Upper lobe of left lung (tissue), 6 donors: ENCODE data around the gene SERPINI2. TPM values are rescaled to one million over a fixed set of nuclear protein-coding genes. Genes with fewer than 3 reads are reported as not detected.

Experiments
- ATAC-seq, 2 donors: fragments of 200-7000 bp; cut with Tn5 transposase; one replicate each; pipeline ENCODE4 v1.9.1; 2022; ENCODE audit warnings: mild to moderate bottlenecking in 2 of 2, moderate library complexity in 2 of 2; ENCODE audit not compliant: low FRiP score in 2 of 2
- DNase-seq, 2 donors: peaks; one replicate each; pipeline ENCODE4 v3.0.0-alpha.2; 2019 to 2020
- H3K27ac ChIP-seq, 4 donors: fragments of 200-600 bp; sonication (generic); one replicate each; pipeline ENCODE4 v1.5.1; 2016 to 2019
- H3K27me3 ChIP-seq, 4 donors: fragments of 200-600 bp; sonication (generic); one replicate each; pipeline ENCODE4 v1.5.1; 2017 to 2019
- H3K36me3 ChIP-seq, 4 donors: fragments of 200-600 bp; sonication (generic); one replicate each; pipeline ENCODE4 v1.5.1; 2016 to 2019
- H3K4me1 ChIP-seq, 4 donors: fragments of 200-600 bp; sonication (generic); one replicate each; pipeline ENCODE4 v1.5.1; 2018 to 2019
- H3K4me3 ChIP-seq, 4 donors: fragments of 200-600 bp; sonication (generic); one replicate each; pipeline ENCODE4 v1.5.1; 2017 to 2019; ENCODE audit warnings: mild to moderate bottlenecking in 2 of 4, moderate library complexity in 1 of 4
- H3K9me3 ChIP-seq, 4 donors: fragments of 200-600 bp; sonication (generic); one replicate each; pipeline ENCODE4 v1.5.1; 2018 to 2019
- CTCF ChIP-seq, 6 experiments: fragments of 450-650 bp in 4 of 6; fragments of 200-600 bp in 2 of 6; sonication (generic) in 2 of 6; IDR thresholded peaks; one replicate each; pipeline ENCODE4 v1.5.1; 2016 to 2019; ENCODE audit warnings: antibody characterized with exemption in 6 of 6
- EP300 ChIP-seq, 4 donors: sonication (generic); formaldehyde crosslinking; IDR thresholded peaks; one replicate each; pipeline ENCODE4 v1.5.1; 2017; ENCODE audit warnings: antibody characterized with exemption in 4 of 4, control low read depth in 2 of 4
- POLR2A ChIP-seq, 4 donors: fragments of 450-650 bp; IDR thresholded peaks; one replicate each; pipeline ENCODE4 v1.5.1; 2016 to 2017; ENCODE audit warnings: antibody characterized with exemption in 4 of 4, mild to moderate bottlenecking in 2 of 4
- POLR2AphosphoS5 ChIP-seq, 2 donors: sonication (generic); formaldehyde crosslinking; IDR thresholded peaks; one replicate each; pipeline ENCODE4 v1.5.1; 2017; ENCODE audit warnings: antibody characterized with exemption in 2 of 2
- WGBS, 2 donors: methylation state at CpG; one replicate each; pipeline ENCODE4 v1.1.5; 2017 to 2018; 5-methylcytosine and 5-hydroxymethylcytosine counted together
- total RNA-seq, 6 donors: library from RNA; depleted of rRNA in 4 of 6; stranded (reverse); fragments of >200 nt in 4 of 6; gene quantifications; one replicate each; pipeline versions ENCODE4 v1.1.0 to v1.2.1, GENCODE V29; 2016 to 2021
- donor health status: DM: no; HTN: no; CAD: no; lungs with moderate emphysema.
- donor health status: DM: no; HTN: yes; CAD: no; lungs with severe emphysema.

Gene SERPINI2
- total RNA-seq, 6 donors from 2014 or later = 0.67 to 28.1 (median 1.7) TPM

GRCh38 chr3:167469381-167469780, 4.5 kb downstream of the SERPINI2 start:
- DNase-seq (no peak), ATAC-seq (no peak)
- no peaks in the 10 kb centered on the region for H3K9me3 ChIP-seq
- WGBS, 2 donors = 86 to 89% methylated on average over 3 of the region's 3 CpGs
- no peaks in the 10 kb centered on the region for H3K36me3 ChIP-seq
- TF ChIP-seq CTCF (IDR thresholded peaks at IDR 0.05) = no peak
- no peak for TF ChIP-seq POLR2A (IDR thresholded peaks at IDR 0.05)
- TF ChIP-seq POLR2AphosphoS5 (IDR thresholded peaks at IDR 0.05) = no peak
- H3K27me3 ChIP-seq = no peaks in the 10 kb centered on the region
- H3K4me3 ChIP-seq = no peak overlapping the region
- no peak overlapping the region for H3K27ac ChIP-seq
- H3K4me1 ChIP-seq = no peaks in the 10 kb centered on the region

GRCh38 chr3:167467848-167468611, 5.8 kb downstream of the SERPINI2 start:
- Histone ChIP-seq H3K9me3 (no peaks in the 10 kb centered on the region), H3K36me3 (no peaks in the 10 kb centered on the region), H3K4me1 (no peaks in the 10 kb centered on the region), H3K27me3 (no peaks in the 10 kb centered on the region), H3K4me3 (no peak overlapping the region), H3K27ac (no peak overlapping the region)
- WGBS, 2 donors = 70 to 80% methylated on average over 5 of the region's 5 CpGs
- ATAC-seq (no peak), DNase-seq (no peak)
- no peak for TF ChIP-seq POLR2A (IDR thresholded peaks at IDR 0.05)
- TF ChIP-seq POLR2AphosphoS5 (IDR thresholded peaks at IDR 0.05) = no peak
- TF ChIP-seq EP300 (IDR thresholded peaks at IDR 0.05) = no peak
- no peak for TF ChIP-seq CTCF (IDR thresholded peaks at IDR 0.05)

GRCh38 chr3:167466966-167467365, 6.9 kb downstream of the SERPINI2 start:
- Histone ChIP-seq H3K27ac (no peak overlapping the region), H3K4me3 (no peak overlapping the region), H3K27me3 (no peaks in the 10 kb centered on the region), H3K36me3 (no peaks in the 10 kb centered on the region), H3K4me1 (no peaks in the 10 kb centered on the region), H3K9me3 (no peaks in the 10 kb centered on the region)
- DNase-seq = no peak
- ATAC-seq = no peak
- no peak for TF ChIP-seq EP300 (IDR thresholded peaks at IDR 0.05)
- no peak for TF ChIP-seq CTCF (IDR thresholded peaks at IDR 0.05)
- no peak for TF ChIP-seq POLR2A (IDR thresholded peaks at IDR 0.05)
- TF ChIP-seq POLR2AphosphoS5 (IDR thresholded peaks at IDR 0.05) = no peak

DNA sequence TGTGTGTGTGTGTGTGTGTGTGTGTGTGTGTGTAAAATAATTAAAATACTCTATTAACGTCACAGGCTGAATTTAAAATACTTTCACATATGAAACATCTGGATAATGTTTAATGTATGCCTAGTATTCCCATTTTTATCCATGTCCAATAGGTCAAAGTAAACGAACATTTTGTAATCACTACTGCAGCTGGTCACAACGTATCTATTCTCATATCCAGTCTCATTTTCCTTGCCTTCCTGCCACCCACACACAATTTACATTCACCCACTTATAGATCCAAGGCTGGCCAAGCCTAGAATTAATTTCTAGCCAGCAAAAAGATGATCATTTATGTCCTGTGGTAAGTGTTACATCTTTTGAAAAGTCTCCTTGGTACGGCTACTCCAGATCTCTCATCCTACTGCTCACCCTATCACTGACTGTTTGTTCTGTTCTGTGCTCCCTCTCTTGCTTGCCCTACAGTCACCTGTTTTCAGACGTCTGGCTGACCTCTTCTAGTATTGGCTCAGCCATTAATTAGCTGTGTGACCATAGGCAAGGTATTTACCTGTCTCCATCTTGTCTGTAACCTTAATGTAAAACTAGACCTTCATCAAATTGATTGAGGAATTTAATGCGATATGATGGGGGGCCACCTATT, 17.6 kb downstream of the SERPINI2 start:
- no peaks in the 10 kb centered on the region for H3K4me1 ChIP-seq
- no peak overlapping the region for H3K27ac ChIP-seq
- no peaks in the 10 kb centered on the region for H3K27me3 ChIP-seq
- H3K4me3 ChIP-seq = no peak overlapping the region
- no peaks in the 10 kb centered on the region for H3K9me3 ChIP-seq
- DNase-seq (no peak), ATAC-seq (no peak)
- TF ChIP-seq POLR2AphosphoS5 (IDR thresholded peaks at IDR 0.05) = no peak
- no peak for TF ChIP-seq CTCF (IDR thresholded peaks at IDR 0.05)
- no peak for TF ChIP-seq EP300 (IDR thresholded peaks at IDR 0.05)
- H3K36me3 ChIP-seq = no peaks in the 10 kb centered on the region
- whole genome bisulfite sequencing, 2 donors = 81% methylated on average over 6 of the region's 6 CpGs

- Histone ChIP-seq H3K4me3 (no peak overlapping the region), H3K27me3 (no peaks in the 10 kb centered on the region), H3K27ac (no peak overlapping the region), H3K36me3 (no peaks in the 10 kb centered on the region), H3K9me3 (no peaks in the 10 kb centered on the region), H3K4me1 (no peaks in the 10 kb centered on the region)
- no peak for TF ChIP-seq POLR2A (IDR thresholded peaks at IDR 0.05)
- no peak for TF ChIP-seq CTCF (IDR thresholded peaks at IDR 0.05)
- no peak for TF ChIP-seq EP300 (IDR thresholded peaks at IDR 0.05)
- TF ChIP-seq POLR2AphosphoS5 (IDR thresholded peaks at IDR 0.05) = no peak
- DNase-seq (no peak), ATAC-seq (no peak)
- 85 to 86% methylated on average over 2 of the region's 2 CpGs for WGBS, 2 donors
Observed at GRCh38 chr3:167453815-167454214, 20.0 kb downstream of the SERPINI2 start.
